Central memory CD4-positive, alpha-beta T cell (primary cell): ENCODE measurements around the gene OBSCN.
"Not testable (repeated sequence)": the region's sequence is repeated elsewhere in the genome, so short reads cannot be mapped to it uniquely, and the experiment has no call there.

Experiments
- DNase-seq: peaks from one replicate; pipeline ENCODE4 v3.0.0; 2022

Gene OBSCN

GRCh38 chr1:228264090-228264829 is 56.4 kb downstream of the OBSCN start:
- DNase-seq: no peak

- no peak for DNase-seq
Observed at GRCh38 chr1:228265167-228265566, 57.3 kb downstream of the OBSCN start.

GRCh38 chr1:228267962-228268880 is 60.4 kb downstream of the OBSCN start:
- DNase-seq: no peak

GRCh38 chr1:228268881-228269265 is 61.0 kb downstream of the OBSCN start:
- no peak for DNase-seq

- DNase-seq: not testable (repeated sequence)
Observed at GRCh38 chr1:228269431-228269830, 61.6 kb downstream of the OBSCN start.

DNA sequence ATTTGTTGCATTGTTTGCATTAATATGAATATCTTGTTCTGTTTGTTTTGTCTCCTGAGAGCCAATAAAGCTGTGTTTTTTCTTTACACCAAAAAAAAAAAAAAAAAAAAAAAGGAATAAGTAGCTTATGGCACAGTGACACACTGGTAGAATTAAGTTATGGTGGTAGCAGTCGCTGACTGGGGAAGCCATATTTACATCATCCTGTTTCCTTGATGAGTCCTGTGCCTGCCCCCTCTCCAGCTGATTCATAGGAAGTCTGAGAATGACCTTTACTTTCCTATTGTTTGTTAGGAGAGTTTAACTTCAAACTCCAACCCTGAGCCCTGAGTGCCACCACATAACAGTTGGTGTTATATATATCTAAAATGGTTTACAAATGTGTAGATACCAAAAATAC is 62.2 kb downstream of the OBSCN start:
- DNase-seq: no peak

DNA sequence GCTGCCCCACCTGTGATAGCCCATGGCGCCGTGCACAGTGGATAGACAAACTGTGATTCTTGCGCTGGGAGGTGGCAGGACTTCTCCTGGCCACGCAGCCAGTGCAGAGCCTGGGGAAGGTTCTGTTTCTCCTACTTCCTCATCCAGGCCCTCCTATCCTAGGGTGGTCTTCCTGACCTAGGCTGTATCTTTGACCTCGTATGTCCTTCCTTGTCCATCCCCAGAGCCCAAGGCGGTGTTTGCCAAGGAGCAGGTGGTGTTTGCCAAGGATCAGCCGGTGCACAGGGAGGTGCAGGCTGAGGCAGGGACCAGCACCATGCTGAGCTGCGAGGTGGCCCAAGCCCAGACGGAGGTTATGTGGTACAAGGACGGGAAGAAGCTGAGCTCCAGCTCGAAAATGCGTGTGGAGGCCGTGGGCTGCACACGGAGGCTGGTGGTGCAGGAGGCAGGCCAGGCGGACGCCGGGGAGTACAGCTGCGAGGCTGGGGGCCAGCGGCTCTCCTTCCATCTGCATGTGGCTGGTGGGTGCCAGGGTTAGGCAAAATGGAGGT is 63.9 kb downstream of the OBSCN start:
- no peak for DNase-seq

- DNase-seq: no peak
Observed at GRCh38 chr1:228272331-228272791, 64.5 kb downstream of the OBSCN start.

- no peak for DNase-seq
Observed at GRCh38 chr1:228272831-228273571, 65.2 kb downstream of the OBSCN start.

- no peak for DNase-seq
Observed at GRCh38 chr1:228273720-228274451, 66.0 kb downstream of the OBSCN start.

- no peak for DNase-seq
Observed at GRCh38 chr1:228274452-228275178, 66.8 kb downstream of the OBSCN start.

DNA sequence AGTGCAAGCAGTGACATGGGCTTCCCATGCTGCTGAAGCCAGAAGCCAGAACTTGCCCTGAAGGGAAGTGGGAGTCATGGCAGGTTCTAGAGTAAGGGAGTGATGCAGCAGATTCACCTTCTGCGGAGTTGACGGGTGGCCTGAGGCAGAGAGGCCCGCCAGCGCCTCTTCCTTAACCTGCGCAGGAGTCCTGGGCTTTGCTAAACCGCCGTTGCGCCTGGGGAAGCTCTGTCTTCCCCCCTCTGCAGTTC is 67.3 kb downstream of the OBSCN start:
- no peak for DNase-seq

DNA sequence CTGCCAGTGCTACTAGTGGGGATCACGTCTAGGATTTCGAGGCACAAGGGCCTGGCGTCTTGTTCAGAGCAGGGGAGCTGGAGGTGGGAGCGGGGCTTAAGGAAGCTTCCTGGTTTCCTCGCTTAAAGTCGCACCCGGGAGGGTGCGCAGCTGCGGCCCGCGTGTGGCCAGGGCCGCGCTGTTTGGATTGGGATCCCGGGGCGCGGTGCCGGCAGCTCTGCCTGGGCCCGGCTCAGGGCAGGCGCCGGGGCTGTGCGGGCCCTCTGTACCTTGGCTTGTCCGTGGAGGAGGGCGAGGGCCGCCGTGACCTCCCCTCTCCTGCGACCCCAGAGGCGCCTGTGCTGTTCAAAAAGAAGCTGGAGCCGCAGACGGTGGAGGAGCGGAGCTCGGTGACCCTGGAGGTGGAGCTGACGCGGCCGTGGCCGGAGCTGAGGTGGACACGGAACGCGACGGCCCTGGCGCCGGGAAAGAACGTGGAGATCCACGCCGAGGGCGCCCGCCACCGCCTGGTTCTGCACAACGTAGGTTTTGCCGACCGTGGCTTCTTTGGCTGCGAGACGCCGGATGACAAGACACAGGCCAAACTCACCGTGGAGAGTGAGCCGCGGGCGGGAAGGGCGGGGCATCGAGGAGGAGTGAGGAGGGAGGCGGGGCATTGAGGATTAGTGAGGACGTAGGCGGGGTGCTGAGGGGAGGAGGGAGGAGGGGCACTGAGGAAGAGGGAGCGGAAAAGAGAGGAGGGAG is 67.8 kb downstream of the OBSCN start:
- peak; percentile 79 for DNase-seq

GRCh38 chr1:228276174-228276831 is 68.5 kb downstream of the OBSCN start:
- peak; percentile 16 for DNase-seq

GRCh38 chr1:228276901-228277490 is 69.2 kb downstream of the OBSCN start:
- no peak for DNase-seq

GRCh38 chr1:228277491-228278431 is 69.9 kb downstream of the OBSCN start:
- no peak for DNase-seq

- no peak for DNase-seq
Observed at GRCh38 chr1:228278432-228278941, 70.6 kb downstream of the OBSCN start.

GRCh38 chr1:228279011-228279721 is 71.3 kb downstream of the OBSCN start:
- DNase-seq: no peak
